CD4-positive, alpha-beta T cell treated with Interleukin-17A for 1 hour (primary cell): ENCODE data around the gene FOXO3.

ENCODE experiments used
- DNase-seq: peaks from one replicate; pipeline ENCODE4 v3.0.0-alpha.2; 2020

Gene FOXO3

GRCh38 chr6:108690326-108691049 lies 129.8 kb downstream of the FOXO3 start:
- no peak for DNase-seq

DNA sequence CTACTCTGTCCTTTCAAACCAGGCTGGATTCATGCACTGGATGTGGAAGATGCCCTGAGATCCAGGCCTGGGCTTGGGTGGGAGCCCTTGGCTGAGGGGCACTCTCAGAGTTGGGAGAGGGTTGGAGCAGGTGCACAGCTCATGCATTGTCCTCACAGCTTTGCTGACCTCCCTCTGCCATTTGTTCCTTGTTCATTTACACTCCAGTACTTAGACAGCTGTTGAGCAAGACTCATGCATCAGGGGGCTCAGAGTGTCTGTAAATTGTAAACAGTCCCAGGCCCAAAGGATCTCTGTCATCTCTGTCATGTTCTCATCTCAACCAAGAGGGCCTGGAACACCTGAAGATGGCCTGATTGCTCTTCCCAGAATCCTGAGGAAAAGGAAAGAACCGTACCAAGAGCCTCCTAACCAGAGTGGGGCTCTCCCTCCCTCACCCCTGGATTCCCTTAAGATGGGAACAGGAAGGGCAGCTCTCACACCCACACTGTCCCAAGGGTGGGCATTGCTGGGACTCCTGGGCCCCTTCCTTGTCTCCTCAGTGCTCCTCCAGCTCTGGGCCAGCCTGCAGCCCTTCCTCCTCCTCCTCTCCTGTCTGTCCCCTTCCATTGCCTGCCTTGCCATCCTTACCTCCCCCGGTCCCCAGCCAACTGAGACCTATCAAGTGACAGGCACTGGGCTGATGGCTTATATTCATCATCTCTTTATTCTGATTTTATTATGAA lies 132.9 kb downstream of the FOXO3 start:
- no peak for DNase-seq

DNA sequence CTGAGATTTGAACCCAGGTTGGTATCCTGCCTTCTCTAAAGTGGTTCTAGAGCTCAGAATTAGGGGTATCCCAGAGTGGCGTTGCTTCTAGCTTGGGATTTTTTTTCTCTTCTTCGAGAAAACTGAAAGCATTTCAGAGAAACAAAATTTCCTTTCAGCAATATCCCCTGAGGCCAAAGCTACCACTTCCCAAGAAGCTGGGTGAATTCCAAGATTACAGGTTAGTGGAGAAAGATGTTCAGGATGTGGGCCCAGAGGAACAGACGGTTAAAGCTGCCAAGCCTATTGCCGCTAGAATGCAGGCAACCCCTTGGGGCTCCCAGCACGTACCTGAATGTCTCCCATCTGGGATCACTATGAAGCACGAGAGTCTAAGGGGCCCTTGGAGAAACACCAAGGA lies 134.1 kb downstream of the FOXO3 start:
- DNase-seq = no peak

- no peak for DNase-seq
Observed at GRCh38 chr6:108697561-108698161, 136.9 kb downstream of the FOXO3 start.

DNA sequence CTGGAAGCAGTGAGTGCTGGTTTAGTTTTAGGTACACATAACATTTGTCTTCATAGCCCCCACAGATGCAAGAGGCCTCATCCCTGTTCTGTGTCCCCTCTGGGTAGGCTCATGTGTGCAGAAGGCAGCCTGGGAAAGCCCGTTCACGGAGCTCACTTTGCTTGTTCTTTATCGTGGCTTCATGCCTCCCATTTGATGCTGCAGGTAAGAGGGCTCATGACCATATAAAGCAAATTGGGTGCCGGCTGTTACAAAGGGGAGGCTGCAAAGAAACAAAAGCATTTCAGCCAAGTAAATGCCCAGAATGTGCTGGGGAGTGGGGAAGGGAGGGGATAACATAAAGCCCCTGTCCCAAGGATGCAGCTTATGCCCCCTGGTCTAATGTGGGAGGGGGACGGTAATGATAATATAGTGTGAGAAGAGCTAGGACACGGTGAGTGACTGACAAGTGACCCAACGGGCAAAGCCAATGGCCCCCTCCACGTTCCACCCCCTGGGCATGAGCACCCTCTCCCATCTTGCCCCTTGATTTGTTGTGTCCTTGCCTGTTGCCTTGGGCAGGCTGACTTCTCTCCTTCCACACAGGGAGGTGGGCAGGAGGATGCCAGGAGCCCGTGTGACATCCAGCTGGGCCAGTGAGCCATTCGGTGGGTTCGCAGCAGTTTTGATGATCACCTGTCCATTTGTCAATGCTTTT lies 138.0 kb downstream of the FOXO3 start:
- DNase-seq = no peak

- no peak for DNase-seq
Observed at GRCh38 chr6:108699290-108700041, 138.7 kb downstream of the FOXO3 start.

GRCh38 chr6:108702106-108702851 lies 141.6 kb downstream of the FOXO3 start:
- DNase-seq = no peak

DNA sequence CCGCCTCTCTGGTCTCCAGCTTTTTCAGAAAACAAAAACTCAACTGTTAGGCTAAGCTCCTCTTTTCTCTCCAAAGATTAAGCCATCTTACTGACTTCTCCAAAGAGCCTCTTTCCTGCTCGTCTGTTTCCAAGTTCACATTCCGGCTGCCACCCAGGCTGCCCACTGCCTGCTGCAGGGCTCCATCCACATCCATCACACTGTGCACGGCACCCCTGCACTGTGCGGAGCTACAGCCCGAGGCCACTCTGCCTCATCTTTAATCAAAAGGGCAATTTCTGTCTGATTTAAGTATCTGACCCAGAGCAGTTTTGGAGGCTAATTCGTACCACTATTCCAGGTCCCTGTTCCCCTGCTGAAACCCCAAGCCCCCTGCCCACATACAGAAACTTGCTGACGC lies 145.9 kb downstream of the FOXO3 start:
- no peak for DNase-seq

DNA sequence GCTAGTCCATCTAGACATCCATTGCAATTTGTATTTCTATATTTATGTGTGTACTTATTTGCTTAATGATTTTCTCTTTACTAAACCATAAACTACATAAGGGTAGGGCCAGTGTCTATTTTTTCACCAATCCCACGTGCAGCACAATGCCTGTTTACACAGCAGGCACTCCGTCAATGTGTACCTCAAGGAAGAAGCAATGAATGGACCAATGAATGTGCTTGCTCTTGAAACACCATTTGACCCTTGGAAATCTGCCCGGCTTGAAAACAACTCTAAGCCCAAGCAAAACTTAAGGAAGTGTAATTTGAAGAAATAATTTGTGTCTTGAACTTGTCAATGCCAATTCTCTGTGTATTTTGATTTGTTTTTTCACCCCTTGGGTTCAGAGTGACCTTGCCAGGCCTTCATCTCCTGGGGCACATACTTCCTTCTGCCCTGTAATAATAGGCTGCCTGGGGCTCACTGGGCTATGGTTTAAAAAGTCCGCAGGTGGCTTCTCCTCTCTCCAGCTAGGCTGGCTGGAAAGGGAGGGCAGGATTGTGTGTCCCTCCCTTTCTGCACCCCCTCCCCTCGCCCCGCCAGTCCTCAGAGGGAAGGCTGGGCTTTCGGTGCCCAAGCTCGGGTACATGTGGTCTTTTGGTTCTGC lies 146.7 kb downstream of the FOXO3 start:
- DNase-seq = no peak

DNA sequence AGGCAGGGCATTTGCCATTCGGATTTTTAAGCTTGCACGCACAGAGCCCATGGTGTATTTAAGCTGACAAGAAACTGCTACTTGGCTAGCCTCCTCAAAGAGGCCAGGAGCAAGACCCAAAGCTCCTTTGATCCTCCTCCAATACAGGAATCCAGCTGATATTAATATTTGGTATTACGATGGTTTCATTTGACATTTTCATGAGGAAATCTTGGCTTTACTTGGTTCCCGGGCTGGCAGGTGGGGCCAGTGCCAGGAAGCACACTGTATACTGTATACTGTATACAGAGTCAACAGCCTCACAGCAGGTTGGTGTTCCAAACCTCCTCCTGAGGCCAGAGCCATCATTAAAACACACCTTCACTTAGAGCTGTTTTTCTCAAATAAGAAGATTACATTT lies 149.3 kb downstream of the FOXO3 start:
- DNase-seq = no peak

DNA sequence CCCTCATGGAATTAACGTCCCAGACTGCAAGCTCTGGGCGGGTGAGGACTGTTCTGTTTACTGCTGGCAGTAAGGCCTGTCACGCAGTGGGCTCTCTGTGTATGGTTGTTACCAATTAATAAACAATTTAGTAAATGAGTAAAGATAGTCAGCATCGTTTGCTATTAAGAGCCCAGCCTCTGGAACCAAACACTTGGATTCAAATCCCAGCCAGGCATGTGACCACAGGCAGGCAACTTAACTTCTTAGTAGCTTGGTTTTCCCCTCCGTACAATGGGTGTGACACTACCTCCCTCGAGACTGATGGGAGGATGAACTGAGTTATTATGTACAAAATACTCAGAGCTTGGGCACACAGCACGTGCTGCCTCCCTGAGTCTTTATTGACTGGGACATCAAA lies 149.8 kb downstream of the FOXO3 start:
- DNase-seq = no peak

- DNase-seq = no peak
Observed at GRCh38 chr6:108711071-108711470, 150.4 kb downstream of the FOXO3 start.

DNA sequence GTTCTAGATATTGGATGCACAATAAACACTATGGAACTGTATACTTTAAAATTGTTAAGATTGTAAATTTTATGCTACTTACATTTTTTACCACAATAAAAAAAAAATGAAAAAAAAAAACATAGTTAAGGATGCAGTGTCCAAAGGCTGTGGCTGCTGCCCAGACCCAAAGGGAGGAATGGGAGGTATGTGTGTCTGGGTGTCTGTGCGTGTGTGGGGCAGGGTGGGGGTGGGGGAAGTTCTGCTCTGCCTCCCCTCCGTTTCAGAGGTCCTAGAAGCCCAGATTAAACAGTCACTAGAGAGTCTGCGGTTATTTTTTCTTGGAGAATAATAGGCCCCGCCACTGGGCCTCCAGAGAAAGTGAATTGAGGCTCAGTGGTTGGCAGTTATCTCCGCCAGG lies 151.1 kb downstream of the FOXO3 start:
- DNase-seq = no peak

DNA sequence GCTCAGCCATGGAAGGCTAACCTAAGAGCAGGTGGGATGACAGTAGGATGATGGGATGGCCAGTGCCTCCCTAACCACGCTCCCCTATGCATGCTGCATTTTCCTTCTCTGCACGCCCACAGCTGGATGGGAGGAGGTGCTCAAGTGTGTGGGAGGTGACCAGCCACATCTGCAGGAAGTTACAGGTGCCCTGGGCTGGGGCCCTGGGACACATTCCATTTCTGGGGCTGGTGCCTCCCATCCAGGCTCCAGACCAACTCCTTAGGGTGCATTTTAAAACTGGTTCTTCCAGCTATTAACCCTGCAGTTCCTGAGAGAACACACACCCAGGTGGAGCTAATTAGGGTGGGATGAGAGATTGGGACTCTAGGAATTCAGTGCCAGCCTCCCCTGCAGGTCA lies 152.2 kb downstream of the FOXO3 start:
- no peak for DNase-seq

DNA sequence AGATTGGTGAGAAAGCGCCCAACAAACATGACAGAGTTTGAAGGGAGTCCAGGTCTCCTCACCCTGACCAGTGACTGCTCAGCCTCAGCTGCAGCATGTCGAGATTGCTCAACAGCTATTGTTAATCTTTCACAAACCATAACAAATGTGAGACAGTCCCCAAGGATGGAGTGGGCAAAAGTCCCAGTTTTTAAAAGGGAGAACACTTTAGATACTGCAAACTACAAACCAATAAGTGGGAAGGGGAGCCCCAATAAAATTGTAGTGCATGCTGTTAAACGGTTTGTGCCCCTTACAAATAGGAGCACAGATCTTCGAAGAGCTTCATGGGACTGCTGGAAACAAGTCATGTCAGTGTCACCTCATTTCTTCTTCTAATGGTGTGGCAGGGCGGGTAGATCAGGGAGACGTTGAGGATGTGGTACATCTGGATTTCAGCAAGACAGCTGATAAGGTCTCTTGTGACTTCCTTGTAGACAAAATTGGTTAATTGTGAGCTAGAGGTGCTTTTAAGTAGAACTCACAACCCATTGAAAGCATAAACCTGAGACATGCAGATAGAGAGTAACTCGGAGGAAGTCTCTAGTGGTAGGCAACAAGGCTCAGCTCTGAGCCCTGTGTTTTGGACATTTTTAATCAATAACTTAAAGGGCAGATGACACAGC lies 153.5 kb downstream of the FOXO3 start:
- peak; percentile 16 for DNase-seq

DNA sequence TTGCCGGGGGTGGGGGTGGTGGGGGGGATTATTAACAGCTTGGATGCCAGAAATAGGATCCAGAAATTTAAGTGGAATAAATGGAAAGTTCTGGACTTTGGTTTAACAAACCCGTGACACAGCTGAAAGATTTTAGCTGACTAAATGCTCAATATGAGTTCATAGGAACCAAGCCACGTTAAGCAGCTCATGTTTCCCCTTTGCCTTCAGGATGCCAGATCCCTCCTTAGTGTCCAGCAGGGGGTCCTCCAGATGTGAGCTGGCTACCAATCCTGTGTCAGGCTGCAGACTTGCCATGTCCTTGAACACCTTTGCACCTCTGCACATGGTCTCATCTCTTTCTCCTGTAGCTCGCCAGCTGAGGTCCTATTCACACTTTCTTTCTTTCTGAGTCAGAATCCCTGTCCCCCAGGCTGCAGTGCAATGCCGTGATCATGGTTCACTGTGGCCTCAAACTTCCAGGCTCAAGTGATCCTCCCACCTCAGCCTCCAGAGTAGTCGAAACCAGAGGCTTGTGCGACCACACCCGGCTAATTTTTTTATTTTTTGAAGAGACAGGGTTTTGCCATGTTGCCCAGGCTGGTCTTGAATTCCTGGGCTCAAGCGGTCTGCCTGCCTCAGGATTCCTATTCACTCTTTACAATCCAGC lies 154.2 kb downstream of the FOXO3 start:
- DNase-seq = no peak

- no peak for DNase-seq
Observed at GRCh38 chr6:108715832-108716231, 155.1 kb downstream of the FOXO3 start.

DNA sequence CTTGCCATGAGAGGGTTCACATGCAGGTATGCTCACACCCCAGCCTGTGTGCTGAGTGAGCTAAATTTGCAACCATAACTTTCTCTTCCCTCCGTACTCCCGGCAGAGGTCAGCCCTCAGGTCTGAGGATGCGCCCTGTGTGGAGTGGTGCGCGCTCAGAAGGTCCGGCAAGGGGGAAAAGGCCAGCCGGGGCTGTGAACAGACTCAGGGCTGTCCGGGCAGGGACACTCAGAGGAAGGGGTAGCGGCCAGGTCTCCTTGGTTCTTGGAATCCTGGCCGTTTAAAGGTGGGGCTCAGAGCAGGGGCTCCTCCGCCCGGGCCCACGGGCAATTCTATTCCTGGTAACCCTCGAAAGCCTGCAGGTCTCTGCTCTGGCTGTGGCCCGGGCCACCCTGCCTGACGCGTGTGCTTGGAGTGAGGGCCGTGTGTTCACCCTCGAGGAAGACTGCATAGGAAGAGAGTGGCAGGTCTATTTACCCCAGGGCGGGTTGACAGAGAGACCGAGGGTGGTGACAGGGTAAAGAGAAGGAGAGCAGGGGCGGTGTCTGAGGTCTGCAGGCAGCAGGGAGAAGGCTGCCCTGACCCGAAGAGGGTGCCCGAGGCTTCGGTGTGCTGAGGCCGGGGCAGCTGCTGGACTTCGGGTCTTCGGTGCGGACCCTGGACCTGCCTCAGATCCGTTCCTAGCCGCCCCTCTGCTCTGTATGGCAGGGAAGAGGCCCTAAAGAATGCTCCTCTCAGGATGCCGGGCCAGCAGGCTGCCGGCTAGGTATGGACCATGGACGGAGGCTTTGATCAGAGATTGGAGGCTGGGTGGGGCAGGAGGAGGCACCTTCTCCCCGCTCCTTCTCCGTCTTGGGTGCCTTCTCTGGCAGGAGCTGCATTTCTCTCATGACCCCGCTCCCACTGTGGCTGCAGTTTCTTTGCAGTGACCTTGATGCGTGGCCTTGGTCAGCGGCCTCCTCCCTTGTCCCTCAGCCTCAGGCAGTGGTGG lies 156.4 kb downstream of the FOXO3 start:
- DNase-seq = no peak

DNA sequence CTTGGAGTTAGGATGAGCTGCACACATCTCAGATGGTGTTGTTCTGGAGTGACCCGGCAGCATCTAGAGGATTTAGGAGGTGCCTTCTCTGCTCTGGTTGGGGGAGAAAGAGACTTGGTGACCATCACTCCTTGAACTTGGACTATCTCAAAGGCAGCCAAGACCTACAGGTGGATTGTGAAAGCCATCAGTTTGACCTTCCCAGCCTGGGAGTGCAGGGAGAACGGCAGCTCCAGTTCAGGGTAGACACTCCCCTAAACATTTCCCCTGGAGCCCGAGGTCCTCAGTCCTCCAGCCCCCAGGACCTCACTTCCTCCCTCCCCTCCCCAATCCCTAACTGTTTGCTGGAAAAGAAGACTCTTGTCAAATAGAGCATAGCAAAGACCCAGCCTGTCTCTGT lies 158.8 kb downstream of the FOXO3 start:
- no peak for DNase-seq
